Loucy (cell line): Measurements from ENCODE around the gene ZNF280B.

Experiments used
- CTCF ChIP-seq: fragments of 200-600 bp; sonication (generic); conservative IDR thresholded peaks from 2 replicates; pipeline ENCODE4 v1.5.1; 2014; ENCODE audit warnings: mild to moderate bottlenecking, antibody characterized with exemption, low read length
- EZH2phosphoT487 ChIP-seq: fragments of 200-600 bp; IDR thresholded peaks from 2 replicates; pipeline ENCODE4 v1.6.1; 2018; ENCODE audit warnings: antibody characterized with exemption, mild to moderate bottlenecking, moderate library complexity, borderline replicate concordance

- TF ChIP-seq CTCF (no peak), EZH2phosphoT487 (no peak)
These were observed 44.6 kb upstream of the ZNF280B start for GRCh38 chr22:22553141-22553540.
